B cell (primary cell): ENCODE data around the gene GABRR2. TPM values are rescaled to one million over a fixed set of nuclear protein-coding genes. Genes with fewer than 3 reads are reported as not detected.

Experiments used
- ATAC-seq: fragments of 200-7000 bp; cut with Tn5 transposase; one replicate; pipeline ENCODE4 v1.10.0; 2021; ENCODE audit warnings: low read depth, mild to moderate bottlenecking, moderate number of reproducible peaks, moderate library complexity
- CTCF ChIA-PET: fragments of 350-600 bp; sonication (Branson Sonifier 250); formaldehyde crosslinking; loops from one replicate; lab custom pipeline; 2021; ENCODE audit warnings: antibody characterized with exemption, inconsistent platforms; lab: Charles Lee
- POLR2A ChIA-PET: fragments of 350-600 bp; sonication (Branson Sonifier 250); formaldehyde crosslinking; loops from one replicate; lab custom pipeline; 2021; ENCODE audit warnings: antibody characterized with exemption; lab: Charles Lee
- DNase-seq: peaks from one replicate; pipeline ENCODE4 v3.0.0; 2013
- H2AFZ ChIP-seq: 2 replicates; pipeline ENCODE4 v1.6.1; 2012; ENCODE audit warnings: mild to moderate bottlenecking, low read depth, low read length; ENCODE audit not compliant: insufficient read depth, poor library complexity, severe bottlenecking
- H3K27ac ChIP-seq, 2 donors: 1 replicate in 1 of 2; 2 replicates in 1 of 2; pipeline ENCODE4 v1.5.1; 2012 to 2013; ENCODE audit warnings: low read length in 2 of 2, mild to moderate bottlenecking in 2 of 2, moderate library complexity in 1 of 2
- H3K27me3 ChIP-seq, 4 experiments: fragments of 200-600 bp in 1 of 4; sonication (generic) in 1 of 4; replicated peaks in 1 of 4; 1 replicate in 2 of 4; 2 replicates in 2 of 4; pipeline versions ENCODE4 v1.6.1 to v1.7.0; 2013 to 2016; ENCODE audit warnings: low read length in 3 of 4, mild to moderate bottlenecking in 2 of 4, mixed read lengths in 1 of 4, moderate library complexity in 1 of 4; ENCODE audit not compliant: insufficient read depth in 4 of 4, control insufficient read depth in 3 of 4; ENCODE audit errors: control extremely low read depth in 1 of 4
- H3K36me3 ChIP-seq, 2 experiments: replicated peaks in 1 of 2; 1 replicate in 1 of 2; 2 replicates in 1 of 2; pipeline versions ENCODE4 v1.6.1 to v1.7.1; 2013; ENCODE audit warnings: low read length in 1 of 2; ENCODE audit not compliant: insufficient read depth in 2 of 2, control insufficient read depth in 1 of 2; ENCODE audit errors: control extremely low read depth in 1 of 2, extremely low read depth in 1 of 2
- H3K4me1 ChIP-seq, 2 donors: fragments of 200-600 bp in 1 of 2; sonication (generic) in 1 of 2; 1 replicate in 1 of 2; 2 replicates in 1 of 2; pipeline versions ENCODE4 v1.5.1 to v1.6.1; 2013 to 2017; ENCODE audit warnings: low read length in 2 of 2; ENCODE audit not compliant: control insufficient read depth in 2 of 2, insufficient read depth in 2 of 2
- H3K4me2 ChIP-seq: replicated peaks from 2 replicates; pipeline ENCODE3; 2012; ENCODE audit warnings: mild to moderate bottlenecking, low read depth, low read length; ENCODE audit not compliant: poor library complexity, severe bottlenecking
- H3K4me3 ChIP-seq, 5 experiments: fragments of 200-600 bp in 1 of 5; sonication (generic) in 1 of 5; 1 replicate in 3 of 5; 2 replicates in 2 of 5; pipeline versions ENCODE4 v1.5.1 to v1.7.0; 2011 to 2016; ENCODE audit warnings: low read length in 4 of 5, mild to moderate bottlenecking in 4 of 5, low read depth in 2 of 5, control low read depth in 1 of 5, moderate library complexity in 1 of 5; ENCODE audit not compliant: insufficient read depth in 1 of 5; ENCODE audit errors: control extremely low read depth in 1 of 5, extremely low read depth in 1 of 5
- H3K79me2 ChIP-seq: fragments of 200-600 bp; sonication (generic); one replicate; pipeline ENCODE4 v1.6.0; 2016; ENCODE audit warnings: low read length; ENCODE audit not compliant: control insufficient read depth, insufficient read depth
- H3K9ac ChIP-seq: fragments of 200-600 bp; sonication (generic); 2 replicates; pipeline ENCODE4 v1.6.1; 2017; ENCODE audit warnings: mild to moderate bottlenecking, low read length, moderate library complexity
- H3K9me3 ChIP-seq, 3 donors: one replicate each; pipeline versions ENCODE4 v1.6.1 to v1.7.1; 2013; ENCODE audit warnings: low read length in 2 of 3; ENCODE audit not compliant: control insufficient read depth in 2 of 3, insufficient read depth in 1 of 3; ENCODE audit errors: control extremely low read depth in 1 of 3
- H4K20me1 ChIP-seq: 2 replicates; pipeline ENCODE4 v1.6.0; 2012; ENCODE audit warnings: mild to moderate bottlenecking, low read length; ENCODE audit not compliant: insufficient read depth, control insufficient read depth, poor library complexity, severe bottlenecking
- H3K27ac Mint-ChIP-seq: one replicate; pipeline ENCODE4 v1.8.0; 2021; ENCODE audit warnings: mixed read lengths
- H3K27me3 Mint-ChIP-seq: one replicate; pipeline ENCODE4 v1.8.0; 2021; ENCODE audit warnings: mixed read lengths
- H3K4me1 Mint-ChIP-seq: one replicate; pipeline ENCODE4 v1.8.0; 2021; ENCODE audit warnings: mixed read lengths
- H3K4me3 Mint-ChIP-seq: one replicate; pipeline ENCODE4 v1.8.0; 2021; ENCODE audit warnings: mixed read lengths
- H3K9me3 Mint-ChIP-seq: one replicate; pipeline ENCODE4 v1.8.0; 2022; ENCODE audit warnings: mixed read lengths; ENCODE audit not compliant: insufficient read depth
- CTCF ChIP-seq: fragments of 200-600 bp; IDR thresholded peaks from one replicate; pipeline ENCODE4 v1.8.0; 2022; ENCODE audit warnings: antibody characterized with exemption, mild to moderate bottlenecking
- EZH2 ChIP-seq: IDR thresholded peaks from 2 replicates; pipeline ENCODE4 v1.6.1; 2012; ENCODE audit warnings: borderline replicate concordance, low read depth, mild to moderate bottlenecking, moderate library complexity, low read length; ENCODE audit not compliant: insufficient read depth, poor library complexity, severe bottlenecking
- WGBS: methylation state at CpG from one replicate; pipeline ENCODE4 v1.1.5; 2013; ENCODE audit warnings: missing lambda C conversion rate; ENCODE audit not compliant: insufficient coverage; 5-methylcytosine and 5-hydroxymethylcytosine counted together
- intact Hi-C: fragments of 100-400 bp; cut with micrococcal nuclease; formaldehyde crosslinking; loops from one replicate; pipeline ENCODE4 v1.10.0; 2022
- polyA plus RNA-seq: library from polyadenylated mRNA; depleted of rRNA; stranded (reverse); fragments of >200 nt; gene quantifications from 2 replicates; pipeline ENCODE4 v1.2.3, GENCODE V29; 2012
- total RNA-seq, 2 donors: library from RNA; stranded (reverse); fragments of 120-200 nt in 1 of 2; gene quantifications; 1 replicate in 1 of 2; 2 replicates in 1 of 2; pipeline versions ENCODE4 v1.2.3 to v1.2.4, GENCODE V29; 2013 to 2022

The GABRR2 gene
- total and polyA plus RNA-seq, 2 donors (not counting 1 experiment from before 2014, with no cell fraction given) = 0.59 to 4.7 TPM

- no peak for TF ChIP-seq EZH2
- no peak for TF ChIP-seq CTCF
- ChIA-PET POLR2A (interaction anchor here (0.6 to 2.7 kb wide), 4 partner anchors 19 to 390 kb away, joined by 3 to 12 read pairs (median 5); partner anchors contain the start of genes PNRC1 and RNGTT), CTCF (interaction anchor here (1.7 to 11.4 kb wide), 5 partner anchors 13 to 370 kb away, joined by 5 to 141 read pairs (median 11); partner anchors contain the start of gene PNRC1)
- intact Hi-C loops = loop anchor here (5.0 to 10.0 kb wide), 7 partner anchors 59 to 1878 kb away; partner anchors contain the start of genes AKIRIN2, MAP3K7, RRAGD and SLC35A1
- Histone ChIP-seq H3K79me2 (peaks cover 71% of the 10 kb centered on the region), H3K4me2 (peak overlapping the region; percentile 74), H2AFZ (peak overlapping the region; percentile 75), H3K4me3 (peak overlapping the region; percentile 18 to 91 (median 77)), H3K4me1 (peaks cover 72 to 73% of the 10 kb centered on the region in 2 donors), H4K20me1 (peaks cover 21% of the 10 kb centered on the region), H3K36me3 (peaks cover 0 to 9% of the 10 kb centered on the region in 2 experiments), H3K9me3 (peaks cover 0 to 3% (median 0%) of the 10 kb centered on the region in 3 donors), H3K27me3 (no peaks in the 10 kb centered on the region), H3K27ac (peak overlapping the region; percentile 83 to 94), H3K9ac (peak overlapping the region; percentile 79)
- WGBS = 25% methylated on average over 24 of the region's 27 CpGs
- DNase-seq (no peak), ATAC-seq (no peak)
- peak overlapping the region; percentile 95 for H3K27ac Mint-ChIP-seq
- H3K4me3 Mint-ChIP-seq = peak overlapping the region; percentile 93
- no peaks in the 10 kb centered on the region for H3K27me3 Mint-ChIP-seq
- H3K4me1 Mint-ChIP-seq = peaks cover 79% of the 10 kb centered on the region
- H3K9me3 Mint-ChIP-seq = no peaks in the 10 kb centered on the region
Measured at GRCh38 chr6:89353118-89353556, 38.0 kb upstream of the GABRR2 start.
